Measurements from ENCODE around the gene ZNF236.

DNA sequence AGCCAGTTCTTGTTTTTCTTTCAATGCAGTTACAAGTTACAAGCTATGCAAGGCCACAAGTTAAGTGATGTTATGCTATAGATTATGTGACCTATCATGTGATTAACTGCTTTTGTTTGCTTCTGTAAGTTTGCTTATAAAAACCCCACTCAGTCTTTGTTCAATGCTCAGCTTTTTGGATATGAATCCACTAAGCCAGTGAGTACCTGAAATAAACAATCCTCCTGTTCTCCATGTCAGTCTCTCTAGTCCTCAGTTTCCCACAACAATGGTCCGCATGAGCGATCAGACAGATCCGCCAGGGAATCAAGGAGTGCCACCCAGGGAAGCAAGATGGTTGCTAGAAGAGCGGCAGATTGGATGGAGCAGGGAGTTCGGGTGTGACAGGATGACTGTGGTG is 30.7 kb upstream of the ZNF236 start:
- TF ChIP-seq NFIC (IDR thresholded peaks at IDR 0.05) (no peak), EGR1 (IDR thresholded peaks at IDR 0.05) (no peak), CEBPB (IDR thresholded peaks at IDR 0.05) (no peak), EP300 (IDR thresholded peaks at IDR 0.05; ENCODE audit: borderline replicate concordance) (no peak), RAD21 (IDR thresholded peaks at IDR 0.05; ENCODE audit: low read depth) (no peak), TEAD4 (IDR thresholded peaks at IDR 0.05) (no peak), YY1 (IDR thresholded peaks at IDR 0.05; ENCODE audit: low read depth) (no peak), ZBTB7A (IDR thresholded peaks at IDR 0.05; ENCODE audit: low read depth) (no peak), CREB1 (IDR thresholded peaks at IDR 0.05; ENCODE audit: low read depth) (no peak)
- TF ChIP-seq, protein P1, sequence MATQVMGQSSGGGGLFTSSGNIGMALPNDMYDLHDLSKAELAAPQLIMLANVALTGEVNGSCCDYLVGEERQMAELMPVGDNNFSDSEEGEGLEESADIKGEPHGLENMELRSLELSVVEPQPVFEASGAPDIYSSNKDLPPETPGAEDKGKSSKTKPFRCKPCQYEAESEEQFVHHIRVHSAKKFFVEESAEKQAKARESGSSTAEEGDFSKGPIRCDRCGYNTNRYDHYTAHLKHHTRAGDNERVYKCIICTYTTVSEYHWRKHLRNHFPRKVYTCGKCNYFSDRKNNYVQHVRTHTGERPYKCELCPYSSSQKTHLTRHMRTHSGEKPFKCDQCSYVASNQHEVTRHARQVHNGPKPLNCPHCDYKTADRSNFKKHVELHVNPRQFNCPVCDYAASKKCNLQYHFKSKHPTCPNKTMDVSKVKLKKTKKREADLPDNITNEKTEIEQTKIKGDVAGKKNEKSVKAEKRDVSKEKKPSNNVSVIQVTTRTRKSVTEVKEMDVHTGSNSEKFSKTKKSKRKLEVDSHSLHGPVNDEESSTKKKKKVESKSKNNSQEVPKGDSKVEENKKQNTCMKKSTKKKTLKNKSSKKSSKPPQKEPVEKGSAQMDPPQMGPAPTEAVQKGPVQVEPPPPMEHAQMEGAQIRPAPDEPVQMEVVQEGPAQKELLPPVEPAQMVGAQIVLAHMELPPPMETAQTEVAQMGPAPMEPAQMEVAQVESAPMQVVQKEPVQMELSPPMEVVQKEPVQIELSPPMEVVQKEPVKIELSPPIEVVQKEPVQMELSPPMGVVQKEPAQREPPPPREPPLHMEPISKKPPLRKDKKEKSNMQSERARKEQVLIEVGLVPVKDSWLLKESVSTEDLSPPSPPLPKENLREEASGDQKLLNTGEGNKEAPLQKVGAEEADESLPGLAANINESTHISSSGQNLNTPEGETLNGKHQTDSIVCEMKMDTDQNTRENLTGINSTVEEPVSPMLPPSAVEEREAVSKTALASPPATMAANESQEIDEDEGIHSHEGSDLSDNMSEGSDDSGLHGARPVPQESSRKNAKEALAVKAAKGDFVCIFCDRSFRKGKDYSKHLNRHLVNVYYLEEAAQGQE (IDR thresholded peaks at IDR 0.05; ENCODE audit: low read depth) = no peak
- TF ChIP-seq, protein P2, sequence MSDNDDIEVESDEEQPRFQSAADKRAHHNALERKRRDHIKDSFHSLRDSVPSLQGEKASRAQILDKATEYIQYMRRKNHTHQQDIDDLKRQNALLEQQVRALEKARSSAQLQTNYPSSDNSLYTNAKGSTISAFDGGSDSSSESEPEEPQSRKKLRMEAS (IDR thresholded peaks at IDR 0.05) = no peak

Measured in Ishikawa (cell line).